Natural killer cell (primary cell): ENCODE results near the gene KRT28. TPM values are rescaled to one million over a fixed set of nuclear protein-coding genes. Genes with fewer than 3 reads are reported as not detected.
"Not testable (repeated sequence)": the region's sequence is repeated elsewhere in the genome, so short reads cannot be mapped to it uniquely, and the experiment has no call there.

Experiments
- ATAC-seq, 3 donors: fragments of 150-1000 bp in 2 of 3; fragments of 200-7000 bp in 1 of 3; cut with Tn5 transposase; 1 replicate in 1 of 3; 2 replicates in 2 of 3; pipeline ENCODE4 v1.10.0; 2021; ENCODE audit warnings: mild to moderate bottlenecking in 2 of 3, moderate library complexity in 2 of 3
- DNase-seq, 2 donors: peaks; one replicate each; pipeline versions ENCODE4 v3.0.0 to v3.0.0-alpha.2; 2013 to 2021; ENCODE audit warnings: mixed read lengths in 1 of 2
- H3K27ac ChIP-seq: one replicate; pipeline ENCODE4 v1.5.1; 2013; ENCODE audit warnings: mild to moderate bottlenecking, low read length
- H3K27me3 ChIP-seq: one replicate; pipeline ENCODE4 v1.6.1; 2013; ENCODE audit warnings: low read length; ENCODE audit not compliant: control insufficient read depth, insufficient read depth
- H3K36me3 ChIP-seq: one replicate; pipeline ENCODE4 v1.6.1; 2013; ENCODE audit warnings: low read length; ENCODE audit not compliant: control insufficient read depth, insufficient read depth
- H3K4me1 ChIP-seq: one replicate; pipeline ENCODE4 v1.6.1; 2013; ENCODE audit warnings: low read length; ENCODE audit not compliant: control insufficient read depth, insufficient read depth
- H3K4me3 ChIP-seq: one replicate; pipeline ENCODE4 v1.5.1; 2013; ENCODE audit warnings: low read length
- H3K9me3 ChIP-seq: one replicate; pipeline ENCODE4 v1.6.1; 2013; ENCODE audit warnings: low read length; ENCODE audit not compliant: control insufficient read depth, insufficient read depth
- H3K27ac Mint-ChIP-seq, 2 donors: one replicate each; pipeline ENCODE4 v1.8.0; 2022; ENCODE audit warnings: mild to moderate bottlenecking in 2 of 2, mixed read lengths in 2 of 2, moderate library complexity in 1 of 2
- H3K27me3 Mint-ChIP-seq, 2 donors: one replicate each; pipeline ENCODE4 v1.8.0; 2022; ENCODE audit warnings: low read depth in 2 of 2, mixed read lengths in 2 of 2
- H3K36me3 Mint-ChIP-seq: one replicate; pipeline ENCODE4 v1.8.0; 2022; ENCODE audit warnings: mixed read lengths
- H3K4me1 Mint-ChIP-seq, 2 donors: one replicate each; pipeline ENCODE4 v1.8.0; 2022; ENCODE audit warnings: mixed read lengths in 2 of 2
- H3K4me3 Mint-ChIP-seq: one replicate; pipeline ENCODE4 v1.8.0; 2022; ENCODE audit warnings: mild to moderate bottlenecking, moderate library complexity, mixed read lengths
- H3K9me3 Mint-ChIP-seq, 2 donors: one replicate each; pipeline ENCODE4 v1.8.0; 2022; ENCODE audit warnings: mixed read lengths in 2 of 2
- WGBS: methylation state at CpG from one replicate; pipeline ENCODE4 v1.1.7; 2013; ENCODE audit warnings: missing lambda C conversion rate; ENCODE audit not compliant: insufficient coverage; 5-methylcytosine and 5-hydroxymethylcytosine counted together
- intact Hi-C: fragments of 100-400 bp; cut with micrococcal nuclease; formaldehyde crosslinking; loops from one replicate; pipeline ENCODE4 v1.14.2; 2022
- total RNA-seq, 4 donors: library from RNA; stranded (reverse); fragments of 120-200 nt in 1 of 4; gene quantifications; one replicate each; pipeline versions ENCODE4 v1.2.3 to v1.2.4, GENCODE V29; 2013 to 2022
- TF ChIP-seq, protein P1 (sequence below): fragments of 200-600 bp; IDR thresholded peaks from one replicate; pipeline ENCODE4 v1.8.0; 2022; ENCODE audit warnings: antibody characterized with exemption

Gene KRT28
- total RNA-seq, 3 donors from 2014 or later (not counting 1 experiment from before 2014, with no cell fraction given): not detected

DNA sequence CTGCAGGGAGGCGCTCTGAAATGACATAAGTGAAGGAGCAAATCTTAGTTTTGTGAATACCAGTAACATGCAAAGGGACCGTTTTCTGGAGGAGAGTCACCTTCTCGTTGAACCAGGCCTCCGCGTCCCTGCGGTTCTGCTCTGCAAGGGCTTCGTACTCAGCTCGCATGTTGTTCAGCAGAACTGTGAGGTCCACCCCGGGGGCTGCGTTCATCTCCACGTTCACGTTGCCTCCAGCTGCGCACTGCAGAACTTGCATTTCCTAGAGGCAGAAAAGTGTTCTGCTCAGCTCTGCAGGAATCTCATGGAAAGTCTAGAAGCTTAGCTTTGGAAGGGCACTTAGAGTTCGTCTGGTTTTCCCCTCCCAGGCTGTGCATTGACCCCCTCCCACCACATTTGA, 48.7 kb downstream of the KRT28 start:
- no peaks in the 10 kb centered on the region for H3K4me1 ChIP-seq
- no peak overlapping the region for H3K27ac ChIP-seq
- H3K9me3 ChIP-seq: no peaks in the 10 kb centered on the region
- intact Hi-C loops: no loop called here
- no peak overlapping the region for H3K27ac Mint-ChIP-seq
- H3K36me3 ChIP-seq: no peaks in the 10 kb centered on the region
- no peak for DNase-seq
- no peak overlapping the region for H3K4me3 ChIP-seq
- H3K9me3 Mint-ChIP-seq: no peaks in the 10 kb centered on the region
- no peak overlapping the region for H3K4me3 Mint-ChIP-seq
- TF ChIP-seq, protein P1, sequence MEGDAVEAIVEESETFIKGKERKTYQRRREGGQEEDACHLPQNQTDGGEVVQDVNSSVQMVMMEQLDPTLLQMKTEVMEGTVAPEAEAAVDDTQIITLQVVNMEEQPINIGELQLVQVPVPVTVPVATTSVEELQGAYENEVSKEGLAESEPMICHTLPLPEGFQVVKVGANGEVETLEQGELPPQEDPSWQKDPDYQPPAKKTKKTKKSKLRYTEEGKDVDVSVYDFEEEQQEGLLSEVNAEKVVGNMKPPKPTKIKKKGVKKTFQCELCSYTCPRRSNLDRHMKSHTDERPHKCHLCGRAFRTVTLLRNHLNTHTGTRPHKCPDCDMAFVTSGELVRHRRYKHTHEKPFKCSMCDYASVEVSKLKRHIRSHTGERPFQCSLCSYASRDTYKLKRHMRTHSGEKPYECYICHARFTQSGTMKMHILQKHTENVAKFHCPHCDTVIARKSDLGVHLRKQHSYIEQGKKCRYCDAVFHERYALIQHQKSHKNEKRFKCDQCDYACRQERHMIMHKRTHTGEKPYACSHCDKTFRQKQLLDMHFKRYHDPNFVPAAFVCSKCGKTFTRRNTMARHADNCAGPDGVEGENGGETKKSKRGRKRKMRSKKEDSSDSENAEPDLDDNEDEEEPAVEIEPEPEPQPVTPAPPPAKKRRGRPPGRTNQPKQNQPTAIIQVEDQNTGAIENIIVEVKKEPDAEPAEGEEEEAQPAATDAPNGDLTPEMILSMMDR: no peak
- peaks cover 17% of the 10 kb centered on the region for H3K27me3 ChIP-seq
- H3K36me3 Mint-ChIP-seq: peaks cover 5% of the 10 kb centered on the region
- H3K27me3 Mint-ChIP-seq: peaks cover 20 to 27% of the 10 kb centered on the region in 2 donors
- no peak for ATAC-seq
- WGBS: 85% methylated on average over 14 of the region's 14 CpGs
- H3K4me1 Mint-ChIP-seq: no peaks in the 10 kb centered on the region

DNA sequence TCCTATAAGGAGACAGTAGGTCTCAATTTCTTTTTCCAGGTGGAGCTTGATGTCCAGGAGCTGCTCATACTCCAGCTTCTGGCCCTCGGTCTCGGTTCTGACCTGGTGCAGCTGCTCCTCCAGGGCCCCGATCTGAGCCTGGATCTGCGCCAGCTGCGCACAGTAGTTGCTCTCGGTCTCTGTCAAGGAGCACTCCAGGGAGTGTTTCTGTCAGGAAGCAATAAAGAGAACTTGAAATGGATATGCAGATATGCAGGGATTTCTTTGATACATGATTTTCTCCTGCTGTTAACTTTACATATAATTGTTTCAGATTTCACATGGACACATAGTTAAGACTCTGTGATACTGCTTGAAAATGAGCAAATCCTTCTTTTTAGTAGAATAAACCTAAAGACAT, 49.4 kb downstream of the KRT28 start:
- Histone ChIP-seq H3K9me3 (no peaks in the 10 kb centered on the region), H3K36me3 (no peaks in the 10 kb centered on the region), H3K4me3 (no peak overlapping the region), H3K27me3 (peaks cover 17% of the 10 kb centered on the region), H3K4me1 (no peaks in the 10 kb centered on the region), H3K27ac (no peak overlapping the region)
- H3K9me3 Mint-ChIP-seq: no peaks in the 10 kb centered on the region
- ATAC-seq (no peak), DNase-seq (no peak)
- TF ChIP-seq, protein P1: no peak
- no peak overlapping the region for H3K4me3 Mint-ChIP-seq
- intact Hi-C loops: no loop called here
- no peak overlapping the region for H3K27ac Mint-ChIP-seq
- no peaks in the 10 kb centered on the region for H3K4me1 Mint-ChIP-seq
- peaks cover 25 to 31% of the 10 kb centered on the region in 2 donors for H3K27me3 Mint-ChIP-seq
- 86% methylated on average over 6 of the region's 6 CpGs for WGBS
- peaks cover 5% of the 10 kb centered on the region for H3K36me3 Mint-ChIP-seq

DNA sequence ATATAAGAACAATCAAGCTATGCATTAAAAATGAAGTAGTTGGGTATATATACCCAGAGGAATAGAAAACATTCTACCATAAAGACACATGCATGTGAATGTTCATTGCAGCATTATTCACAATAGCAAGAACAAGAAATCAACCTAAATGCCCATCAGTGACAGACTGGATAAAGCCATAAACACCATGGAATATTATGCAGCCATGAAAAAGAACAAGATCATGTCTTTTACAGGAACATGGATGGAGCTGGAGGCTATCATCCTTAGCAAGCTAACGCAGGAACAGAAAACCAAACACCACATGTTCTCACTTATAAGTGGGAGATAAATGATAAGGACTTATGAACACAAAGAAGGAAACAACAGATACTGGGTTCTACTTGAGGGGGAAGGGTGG, 51.1 kb downstream of the KRT28 start:
- H3K27ac ChIP-seq, H3K4me3 ChIP-seq, H3K36me3 ChIP-seq, H3K9me3 ChIP-seq, ATAC-seq, H3K4me1 Mint-ChIP-seq, DNase-seq, H3K9me3 Mint-ChIP-seq, H3K4me1 ChIP-seq, H3K4me3 Mint-ChIP-seq, H3K27ac Mint-ChIP-seq, H3K36me3 Mint-ChIP-seq, intact Hi-C loops: not testable (repeated sequence)
- peaks cover 17% of the 10 kb centered on the region for H3K27me3 ChIP-seq
- no CpG with 5 or more reads among the region's 1 CpG for WGBS
- peaks cover 35 to 43% of the 10 kb centered on the region in 2 donors for H3K27me3 Mint-ChIP-seq

Other genes starting within 250 kb of the KRT28 start
- gene CCR7, start 234.5 kb downstream of the KRT28 start, total RNA-seq: 1 to 10 TPM; 3.2 to 8.0 (median 6.6) TPM
- gene SMARCE1, start 152.1 kb downstream of the KRT28 start, total RNA-seq: 100 to 1,000 TPM in 2 of 3 donors, 10 to 100 TPM in 1; 87.8 to 102 (median 101) TPM
- not detected for gene KRT222, start 134.8 kb downstream of the KRT28 start, total RNA-seq
- not detected for gene KRT24, start 96.2 kb downstream of the KRT28 start, total RNA-seq
- not detected for gene KRT25, start 44.6 kb downstream of the KRT28 start, total RNA-seq
- not detected for gene KRT26, start 27.8 kb downstream of the KRT28 start, total RNA-seq
- not detected for gene KRT27, start 17.4 kb downstream of the KRT28 start, total RNA-seq
- gene KRT10, start 22.7 kb upstream of the KRT28 start, total RNA-seq: 10 to 100 TPM; 23.6 to 35.9 (median 25.5) TPM
- not detected for gene KRT12, start 67.3 kb upstream of the KRT28 start, total RNA-seq
- not detected for gene KRT20, start 85.3 kb upstream of the KRT28 start, total RNA-seq
- gene KRT23, start 137.7 kb upstream of the KRT28 start, total RNA-seq: under 1 TPM in 1 of 3 donors, not detected in 2; 0.83 TPM
- not detected for gene KRT39, start 167.0 kb upstream of the KRT28 start, total RNA-seq
- not detected for gene KRT40, start 184.4 kb upstream of the KRT28 start, total RNA-seq
- not detected for gene KRTAP3-3, start 194.2 kb upstream of the KRT28 start, total RNA-seq
- not detected for gene KRTAP3-2, start 199.9 kb upstream of the KRT28 start, total RNA-seq
- gene KRTAP3-1, start 209.2 kb upstream of the KRT28 start, total RNA-seq: not detected
- not detected for gene KRTAP1-5, start 227.2 kb upstream of the KRT28 start, total RNA-seq
- gene KRTAP1-4, start 230.2 kb upstream of the KRT28 start, total RNA-seq: not detected
- gene KRTAP1-3, start 234.9 kb upstream of the KRT28 start, total RNA-seq: not detected
- gene KRTAP1-1, start 241.5 kb upstream of the KRT28 start, total RNA-seq: not detected
- gene KRTAP2-1, start 247.4 kb upstream of the KRT28 start, total RNA-seq: not detected